ENCODE measurements around the gene CDCA8.
"Not testable (repeated sequence)": the region's sequence is repeated elsewhere in the genome, so short reads cannot be mapped to it uniquely, and the experiment has no call there.

The CDCA8 gene

GRCh38 chr1:37718181-37718900 is 26.0 kb downstream of the CDCA8 start:
- no peak for DNase-seq (ENCODE audit: low read depth)

GRCh38 chr1:37718901-37719571 is 26.7 kb downstream of the CDCA8 start:
- DNase-seq (ENCODE audit: low read depth), result no peak

GRCh38 chr1:37719572-37720195 is 27.4 kb downstream of the CDCA8 start:
- DNase-seq (ENCODE audit: low read depth), result no peak

GRCh38 chr1:37720231-37721130 is 28.2 kb downstream of the CDCA8 start:
- no peak for DNase-seq (ENCODE audit: low read depth)

- DNase-seq (ENCODE audit: low read depth), result no peak
Measured at GRCh38 chr1:37721565-37721964, 29.2 kb downstream of the CDCA8 start.

- DNase-seq (ENCODE audit: low read depth), result no peak
Measured at GRCh38 chr1:37722181-37723071, 30.1 kb downstream of the CDCA8 start.

GRCh38 chr1:37723072-37723389 is 30.7 kb downstream of the CDCA8 start:
- DNase-seq (ENCODE audit: low read depth), result no peak

- no peak for DNase-seq (ENCODE audit: low read depth)
Measured at GRCh38 chr1:37723390-37724078, 31.2 kb downstream of the CDCA8 start.

- no peak for DNase-seq (ENCODE audit: low read depth)
Measured at GRCh38 chr1:37724575-37724974, 32.3 kb downstream of the CDCA8 start.

GRCh38 chr1:37725851-37726613 is 33.7 kb downstream of the CDCA8 start:
- no peak for DNase-seq (ENCODE audit: low read depth)

GRCh38 chr1:37726751-37727585 is 34.7 kb downstream of the CDCA8 start:
- DNase-seq (ENCODE audit: low read depth), result no peak

GRCh38 chr1:37728416-37728815 is 36.1 kb downstream of the CDCA8 start:
- no peak for DNase-seq (ENCODE audit: low read depth)

GRCh38 chr1:37730376-37730775 is 38.1 kb downstream of the CDCA8 start:
- DNase-seq (ENCODE audit: low read depth), result no peak

GRCh38 chr1:37731312-37732019 is 39.1 kb downstream of the CDCA8 start:
- DNase-seq (ENCODE audit: low read depth), result no peak

GRCh38 chr1:37732111-37732780 is 39.9 kb downstream of the CDCA8 start:
- no peak for DNase-seq (ENCODE audit: low read depth)

GRCh38 chr1:37734629-37735591 is 42.6 kb downstream of the CDCA8 start:
- no peak for DNase-seq (ENCODE audit: low read depth)

- DNase-seq (ENCODE audit: low read depth), result not testable (repeated sequence)
Measured at GRCh38 chr1:37737975-37738374, 45.7 kb downstream of the CDCA8 start.
